GM19467 (cell line): ENCODE measurements around the gene TGFBR2.

Source experiments
- ATAC-seq: cut with Tn5 transposase; IDR thresholded peaks from one replicate; pipeline ENCODE4 v1.9.1; 2021; ENCODE audit warnings: mild to moderate bottlenecking, moderate library complexity; ENCODE audit not compliant: unreplicated experiment

The TGFBR2 gene

GRCh38 chr3:30688776-30689641 lies 82.6 kb downstream of the TGFBR2 start:
- ATAC-seq: no peak

GRCh38 chr3:30690199-30690598 lies 83.8 kb downstream of the TGFBR2 start:
- no peak for ATAC-seq

GRCh38 chr3:30691249-30691880 lies 85.0 kb downstream of the TGFBR2 start:
- no peak for ATAC-seq

GRCh38 chr3:30691944-30692343 lies 85.5 kb downstream of the TGFBR2 start:
- no peak for ATAC-seq

- ATAC-seq: no peak
Measured at GRCh38 chr3:30692498-30693130, 86.2 kb downstream of the TGFBR2 start.

GRCh38 chr3:30693470-30694120 lies 87.2 kb downstream of the TGFBR2 start:
- peak; percentile 95 for ATAC-seq

GRCh38 chr3:30694148-30694547 lies 87.7 kb downstream of the TGFBR2 start:
- no peak for ATAC-seq

- no peak for ATAC-seq
Measured at GRCh38 chr3:30694668-30695067, 88.3 kb downstream of the TGFBR2 start.

GRCh38 chr3:30695302-30696061 lies 89.1 kb downstream of the TGFBR2 start:
- ATAC-seq: no peak

GRCh38 chr3:30696403-30696819 lies 90.0 kb downstream of the TGFBR2 start:
- ATAC-seq: no peak

GRCh38 chr3:30696896-30697295 lies 90.5 kb downstream of the TGFBR2 start:
- ATAC-seq: no peak

GRCh38 chr3:30698549-30698948 lies 92.1 kb downstream of the TGFBR2 start:
- no peak for ATAC-seq

- ATAC-seq: no peak
Measured at GRCh38 chr3:30699927-30700326, 93.5 kb downstream of the TGFBR2 start.

- no peak for ATAC-seq
Measured at GRCh38 chr3:30700702-30701321, 94.4 kb downstream of the TGFBR2 start.

GRCh38 chr3:30702038-30702827 lies 95.8 kb downstream of the TGFBR2 start:
- ATAC-seq: no peak

- ATAC-seq: no peak
Measured at GRCh38 chr3:30702828-30703397, 96.5 kb downstream of the TGFBR2 start.

- ATAC-seq: no peak
Measured at GRCh38 chr3:30704931-30705890, 98.8 kb downstream of the TGFBR2 start.

- ATAC-seq: no peak
Measured at GRCh38 chr3:30707825-30708224, 101.4 kb downstream of the TGFBR2 start.
